SK-N-SH (cell line): Measurements from ENCODE around the gene LCN15. TPM values are rescaled to one million over a fixed set of nuclear protein-coding genes. Genes with fewer than 3 reads are reported as not detected.

Experiments used
- CTCF ChIA-PET: fragments of 300-600, 350-600 bp; formaldehyde crosslinking; extraction: SDS; loops from one replicate; lab custom pipeline; 2021; lab: Yijun Ruan, JAX
- POLR2A ChIA-PET: fragments of 350-600 bp; sonication (Branson Sonifier 250); formaldehyde crosslinking; extraction: SDS; loops from one replicate; lab custom pipeline; 2020; ENCODE audit warnings: antibody characterized with exemption, inconsistent platforms; lab: Yijun Ruan, JAX
- DNase-seq: peaks from one replicate; pipeline ENCODE4 v3.0.0; 2012
- H2AFZ ChIP-seq: fragments of 200-600 bp; sonication (generic); 2 replicates; pipeline ENCODE4 v1.8.1; 2016; ENCODE audit warnings: antibody characterized with exemption, mild to moderate bottlenecking, low read depth
- H3F3A ChIP-seq: fragments of 200-600 bp; sonication (generic); replicated peaks from 2 replicates; pipeline ENCODE3; 2016; ENCODE audit warnings: antibody characterized with exemption, mild to moderate bottlenecking; ENCODE audit not compliant: insufficient read depth
- H3K27ac ChIP-seq, 2 experiments: fragments of 200-500 bp in 1 of 2; fragments of 200-600 bp in 1 of 2; sonication (Bioruptor generic) in 1 of 2; sonication (generic), shearing (Covaris generic) in 1 of 2; 2 replicates each; pipeline versions ENCODE4 v1.5.1 to v1.6.1; 2014 to 2016; ENCODE audit warnings: low read depth in 2 of 2, inconsistent platforms in 1 of 2, low read length in 1 of 2, mild to moderate bottlenecking in 1 of 2, mixed read lengths in 1 of 2
- H3K27me3 ChIP-seq: fragments of 200-600 bp; sonication (generic), shearing (Covaris generic); 2 replicates; pipeline ENCODE4 v1.6.1; 2016; ENCODE audit warnings: mixed run types; ENCODE audit not compliant: insufficient read depth
- H3K36me3 ChIP-seq, 2 experiments: fragments of 200-500 bp in 1 of 2; fragments of 200-600 bp in 1 of 2; sonication (Bioruptor generic) in 1 of 2; sonication (generic) in 1 of 2; replicated peaks in 1 of 2; 2 replicates each; pipeline versions ENCODE3 to v1.5.1; 2014 to 2016; ENCODE audit warnings: low read length in 1 of 2, mild to moderate bottlenecking in 1 of 2; ENCODE audit not compliant: insufficient read depth in 2 of 2, control insufficient read depth in 1 of 2
- H3K4me1 ChIP-seq, 2 experiments: fragments of 200-500 bp in 1 of 2; fragments of 200-600 bp in 1 of 2; sonication (Bioruptor generic) in 1 of 2; sonication (generic), shearing (Covaris generic) in 1 of 2; 2 replicates each; pipeline versions ENCODE4 v1.5.1 to v1.6.1; 2014 to 2016; ENCODE audit warnings: low read depth in 1 of 2, low read length in 1 of 2, mixed run types in 1 of 2; ENCODE audit not compliant: insufficient read depth in 2 of 2, control insufficient read depth in 1 of 2
- H3K4me2 ChIP-seq: fragments of 200-600 bp; sonication (generic), shearing (Covaris generic); 2 replicates; pipeline ENCODE4 v1.6.1; 2017; ENCODE audit warnings: mixed run types
- H3K4me3 ChIP-seq, 2 experiments: fragments of 200-500 bp in 1 of 2; fragments of 200-600 bp in 1 of 2; sonication (Bioruptor generic) in 1 of 2; sonication (generic), shearing (Covaris generic) in 1 of 2; 2 replicates each; pipeline versions ENCODE4 v1.5.1 to v1.8.1; 2014 to 2016; ENCODE audit warnings: low read depth in 2 of 2, inconsistent platforms in 1 of 2, low read length in 1 of 2, mild to moderate bottlenecking in 1 of 2, mixed read lengths in 1 of 2, moderate library complexity in 1 of 2
- H3K79me2 ChIP-seq: fragments of 200-600 bp; sonication (generic); 2 replicates; pipeline ENCODE4 v1.8.1; 2017; ENCODE audit warnings: mild to moderate bottlenecking; ENCODE audit not compliant: insufficient read depth
- H3K9ac ChIP-seq: fragments of 200-600 bp; sonication (generic); 2 replicates; pipeline ENCODE4 v1.6.1; 2017; ENCODE audit warnings: mixed run types
- H3K9me2 ChIP-seq: fragments of 200-600 bp; sonication (generic); 2 replicates; pipeline ENCODE4 v1.6.1; 2017; ENCODE audit warnings: mixed run types
- H3K9me3 ChIP-seq: fragments of 200-600 bp; sonication (generic); 2 replicates; pipeline ENCODE4 v1.6.1; 2017; ENCODE audit warnings: mixed run types, mild to moderate bottlenecking, moderate library complexity
- H4K20me1 ChIP-seq: fragments of 200-600 bp; sonication (generic); 2 replicates; pipeline ENCODE4 v1.6.1; 2017; ENCODE audit warnings: mild to moderate bottlenecking, mixed run types; ENCODE audit not compliant: insufficient read depth
- CHD2 ChIP-seq: fragments of 150-350 bp; IDR thresholded peaks from 2 replicates; pipeline ENCODE4 v1.6.1; 2018; ENCODE audit warnings: low read length; ENCODE audit not compliant: partially characterized antibody
- CTCF ChIP-seq: fragments of 200-600 bp; sonication (generic); IDR thresholded peaks from 2 replicates; pipeline ENCODE4 v1.6.1; 2017; ENCODE audit warnings: antibody characterized with exemption, mild to moderate bottlenecking, moderate library complexity
- EZH2phosphoT487 ChIP-seq: fragments of 200-600 bp; sonication (generic); IDR thresholded peaks from 2 replicates; pipeline ENCODE4 v1.6.1; 2017; ENCODE audit warnings: low read depth, mixed run types, mild to moderate bottlenecking, antibody characterized with exemption, moderate library complexity, borderline replicate concordance
- FOXJ3 ChIP-seq: sonication (generic); formaldehyde crosslinking; IDR thresholded peaks from 2 replicates; pipeline ENCODE4 v1.5.1; 2020; ENCODE audit warnings: mild to moderate bottlenecking, missing genetic modification reagents
- FOXM1 ChIP-seq: IDR thresholded peaks from 2 replicates; pipeline ENCODE4 v1.4.0; 2012; ENCODE audit warnings: low read depth, mild to moderate bottlenecking
- GABPA ChIP-seq: IDR thresholded peaks from 2 replicates; pipeline ENCODE4 v1.4.0; 2012; ENCODE audit warnings: low read depth, mild to moderate bottlenecking
- GATA2 ChIP-seq: sonication (generic); formaldehyde crosslinking; IDR thresholded peaks from 2 replicates; pipeline ENCODE4 v1.5.0; 2020; ENCODE audit warnings: mild to moderate bottlenecking, missing genetic modification reagents
- IRF3 ChIP-seq: fragments of 150-350 bp; IDR thresholded peaks from 2 replicates; pipeline ENCODE4 v1.6.1; 2016; ENCODE audit warnings: mild to moderate bottlenecking, low read depth, low read length
- JUND ChIP-seq: IDR thresholded peaks from 2 replicates; pipeline ENCODE4 v1.4.0; 2012
- NFIC ChIP-seq: IDR thresholded peaks from 2 replicates; pipeline ENCODE4 v1.4.0; 2012; ENCODE audit warnings: borderline replicate concordance
- NRF1 ChIP-seq: IDR thresholded peaks from 2 replicates; pipeline ENCODE4 v1.6.1; 2012; ENCODE audit warnings: low read depth, mild to moderate bottlenecking, low read length
- RAD21 ChIP-seq: IDR thresholded peaks from 2 replicates; pipeline ENCODE4 v1.6.1; 2012; ENCODE audit warnings: mild to moderate bottlenecking, low read length
- RCOR1 ChIP-seq: fragments of 150-350 bp; IDR thresholded peaks from 2 replicates; pipeline ENCODE4 v1.6.1; 2017; ENCODE audit warnings: antibody characterized with exemption, low read length
- REST ChIP-seq: IDR thresholded peaks from 2 replicates; pipeline ENCODE4 v1.6.1; 2012; ENCODE audit warnings: mild to moderate bottlenecking, low read depth, low read length, moderate library complexity
- RFX5 ChIP-seq: IDR thresholded peaks from 2 replicates; pipeline ENCODE4 v1.6.1; 2012; ENCODE audit warnings: mild to moderate bottlenecking, improper control_type of control experiment, low read length
- SIN3A ChIP-seq: IDR thresholded peaks from 2 replicates; pipeline ENCODE4 v1.6.1; 2012; ENCODE audit warnings: low read depth, mild to moderate bottlenecking, low read length, moderate library complexity, borderline replicate concordance
- TAF1 ChIP-seq: IDR thresholded peaks from 2 replicates; pipeline ENCODE4 v1.6.1; 2012; ENCODE audit warnings: low read depth, mild to moderate bottlenecking, low read length, moderate library complexity, borderline replicate concordance
- TCF12 ChIP-seq: IDR thresholded peaks from 2 replicates; pipeline ENCODE4 v1.4.0; 2012
- TEAD4 ChIP-seq: IDR thresholded peaks from 2 replicates; pipeline ENCODE4 v1.4.0; 2012; ENCODE audit warnings: mild to moderate bottlenecking, borderline replicate concordance; ENCODE audit not compliant: insufficient read depth
- USF1 ChIP-seq: IDR thresholded peaks from 2 replicates; pipeline ENCODE4 v1.4.0; 2012; ENCODE audit warnings: low read depth, borderline replicate concordance
- ZBTB33 ChIP-seq: IDR thresholded peaks from 2 replicates; pipeline ENCODE4 v1.4.0; 2012; ENCODE audit warnings: low read depth, borderline replicate concordance
- WGBS: methylation state at CpG from one replicate; pipeline ENCODE4 v1.1.6; 2017; ENCODE audit warnings: low lambda C conversion rate; 5-methylcytosine and 5-hydroxymethylcytosine counted together
- polyA plus RNA-seq, 3 experiments: library from polyadenylated mRNA; depleted of rRNA; stranded (reverse); fragments of >200 nt; gene quantifications; 2 replicates each; pipeline ENCODE4 v1.2.3, GENCODE V29; 2012

The LCN15 gene
- polyA plus RNA-seq, 1 of the 3 experiments (the other 2 are of a cell fraction): 0.08 TPM

- TF ChIP-seq RAD21 (no peak), CHD2 (no peak), USF1 (no peak), CTCF (no peak), JUND (no peak)
These were observed 41.4 kb downstream of the LCN15 start (continued) for GRCh38 chr9:136722969-136723356.

GRCh38 chr9:136722093-136722968, 42.0 kb downstream of the LCN15 start:
- no peaks in the 10 kb centered on the region for H3K27me3 ChIP-seq
- WGBS: 95% methylated on average over 17 of the region's 31 CpGs
- peaks cover 25 to 38% of the 10 kb centered on the region in 2 experiments for H3K36me3 ChIP-seq
- no peak for DNase-seq
- H4K20me1 ChIP-seq: peaks cover 66% of the 10 kb centered on the region
- ChIA-PET POLR2A (interaction anchor here (1.7 kb wide), 1 partner anchor 9 kb away, joined by 12 read pairs; no protein-coding TSS in a partner anchor), CTCF (interaction anchor here (0.8 to 2.7 kb wide), 4 partner anchors 8 to 50 kb away, joined by 3 to 13 read pairs (median 6); partner anchors contain the start of gene LCN8)
- H3K79me2 ChIP-seq: peaks cover 35% of the 10 kb centered on the region
- no peaks in the 10 kb centered on the region for H3K9me3 ChIP-seq
- H3K4me2 ChIP-seq: no peak overlapping the region
- no peak overlapping the region for H2AFZ ChIP-seq
- peaks cover 8 to 21% of the 10 kb centered on the region in 2 experiments; a peak in 1 of 4 replicates for H3K4me1 ChIP-seq
- H3K4me3 ChIP-seq: no peak overlapping the region
- H3F3A ChIP-seq: peaks cover 24% of the 10 kb centered on the region
- H3K27ac ChIP-seq: no peak overlapping the region
- H3K9ac ChIP-seq: no peak overlapping the region
- H3K9me2 ChIP-seq: no peaks in the 10 kb centered on the region
- no peak for TF ChIP-seq IRF3
- TF ChIP-seq NFIC: no peak
- TF ChIP-seq NRF1: no peak
- no peak for TF ChIP-seq REST
- no peak for TF ChIP-seq GATA2 (CRISPR knock-in tag)
- no peak for TF ChIP-seq RFX5
- no peak for TF ChIP-seq CHD2
- TF ChIP-seq ZBTB33: no peak
- TF ChIP-seq GABPA: no peak
- no peak for TF ChIP-seq FOXM1
- no peak for TF ChIP-seq EZH2phosphoT487
- TF ChIP-seq TCF12: no peak
- no peak for TF ChIP-seq TAF1
- TF ChIP-seq RCOR1: no peak
- no peak for TF ChIP-seq FOXJ3
- TF ChIP-seq SIN3A: no peak
- TF ChIP-seq TEAD4: no peak
- no peak for TF ChIP-seq JUND
